ENCODE measurements around the gene FLG2. TPM values are rescaled to one million over a fixed set of nuclear protein-coding genes. Genes with fewer than 3 reads are reported as not detected.

FLG2 gene
- total RNA-seq = under 0.01 TPM in 1 of 2 replicates, not detected in the other

GRCh38 chr1:152359906-152360305 is at the start of gene FLG2:
TSS of gene FLG2 (minus strand) at chr1:152360006. CDS start at chr1:152358884, 1,122 bp downstream.

GRCh38 chr1:152325111-152325510 is 34.7 kb downstream of the FLG2 start, which contains the start of gene FLG:
TSS of gene FLG (minus strand) at chr1:152325239. CDS start at chr1:152315456, 9,783 bp downstream.

Other genes with a start within 250 kb of the FLG2 start
- not detected in 2 replicates for gene TCHH, start 244.6 kb downstream of the FLG2 start, total RNA-seq
- not detected in 2 replicates for gene RPTN, start 200.8 kb downstream of the FLG2 start, total RNA-seq
- not detected in 2 replicates for gene HRNR, start 135.8 kb downstream of the FLG2 start, total RNA-seq
- under 0.01 TPM in 1 of 2 replicates, not detected in the other for gene FLG, start 34.8 kb downstream of the FLG2 start, total RNA-seq
- gene CRNN, start 54.3 kb upstream of the FLG2 start, total RNA-seq = not detected in 2 replicates
- gene LCE5A, start 150.8 kb upstream of the FLG2 start, total RNA-seq = not detected in 2 replicates
- gene CRCT1, start 154.5 kb upstream of the FLG2 start, total RNA-seq = not detected in 2 replicates
- not detected in 2 replicates for gene LCE3E, start 206.8 kb upstream of the FLG2 start, total RNA-seq
- not detected in 2 replicates for gene LCE3D, start 220.5 kb upstream of the FLG2 start, total RNA-seq
- not detected in 2 replicates for gene LCE3C, start 240.2 kb upstream of the FLG2 start, total RNA-seq

Measured in epithelial cell of umbilical artery (primary cell).